GM12892 (cell line): ENCODE data around the gene DPP3.

Source experiments
- POLR2A ChIP-seq: IDR thresholded peaks from 2 replicates; pipeline ENCODE4 v1.6.1; 2011; ENCODE audit warnings: low read depth, low read length, control low read depth
- POLR2AphosphoS5 ChIP-seq: IDR thresholded peaks from 2 replicates; pipeline ENCODE4 v1.6.1; 2011; ENCODE audit warnings: low read depth, low read length, control low read depth

- no peak for TF ChIP-seq POLR2AphosphoS5
- TF ChIP-seq POLR2A: no peak
Measured at GRCh38 chr11:66489636-66490035, 9.4 kb downstream of the DPP3 start.
